ENCODE data around the gene CASTOR1. TPM values are rescaled to one million over a fixed set of nuclear protein-coding genes. Genes with fewer than 3 reads are reported as not detected.

CASTOR1 gene
- total RNA-seq, 1 donor = 4.9 TPM

DNA sequence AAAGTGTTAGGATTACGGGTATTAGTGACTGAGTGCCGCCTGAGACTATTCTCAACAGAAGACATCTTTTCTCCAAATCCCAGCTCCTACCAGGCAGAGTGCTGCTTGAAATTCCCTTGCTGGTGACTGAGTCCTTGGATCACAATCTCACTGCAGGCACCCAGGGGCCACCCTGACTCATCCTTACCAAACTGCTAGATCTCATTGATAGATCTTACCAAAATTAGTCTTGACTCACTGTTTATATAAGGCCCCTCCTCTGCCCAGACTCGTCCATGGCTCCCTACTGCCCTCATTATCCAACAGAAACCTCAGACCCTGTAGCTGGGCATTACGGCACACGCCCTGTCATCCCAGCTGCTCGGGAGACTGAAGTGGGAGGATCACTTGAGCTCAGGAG lies 22.7 kb upstream of the CASTOR1 start:
- H3K4me3 ChIP-seq (ENCODE audit: low read depth, low read length) = no peak overlapping the region
- no peak for TF ChIP-seq CTCF (IDR thresholded peaks at IDR 0.05; ENCODE audit: insufficient read depth, low read length)
- peak; percentile 74 for DNase-seq (ENCODE audit: low read depth)

- peak; percentile 95 for DNase-seq (ENCODE audit: low read depth)
- H3K4me3 ChIP-seq (ENCODE audit: low read depth, low read length) = peak overlapping the region; percentile 33
- TF ChIP-seq CTCF (IDR thresholded peaks at IDR 0.05; ENCODE audit: insufficient read depth, low read length) = no peak
These were observed 21.8 kb upstream of the CASTOR1 start for GRCh38 chr22:30310881-30311771.

- peak; percentile 70 for DNase-seq (ENCODE audit: low read depth)
- H3K4me3 ChIP-seq (ENCODE audit: low read depth, low read length) = no peak overlapping the region
These were observed 20.8 kb upstream of the CASTOR1 start for GRCh38 chr22:30309951-30310741.

GRCh38 chr22:30308518-30309230 lies 19.4 kb upstream of the CASTOR1 start:
- no peak overlapping the region for H3K4me3 ChIP-seq (ENCODE audit: low read depth, low read length)
- no peak for TF ChIP-seq CTCF (IDR thresholded peaks at IDR 0.05; ENCODE audit: insufficient read depth, low read length)
- DNase-seq (ENCODE audit: low read depth) = no peak

More at GRCh38 chr22:30309951-30310741, 20.8 kb upstream of the CASTOR1 start:
- no peak for TF ChIP-seq CTCF (IDR thresholded peaks at IDR 0.05; ENCODE audit: insufficient read depth, low read length)

GRCh38 chr22:30308093-30308492 lies 18.8 kb upstream of the CASTOR1 start:
- no peak for TF ChIP-seq CTCF (IDR thresholded peaks at IDR 0.05; ENCODE audit: insufficient read depth, low read length)
- no peak overlapping the region for H3K4me3 ChIP-seq (ENCODE audit: low read depth, low read length)
- no peak for DNase-seq (ENCODE audit: low read depth)

- TF ChIP-seq CTCF (IDR thresholded peaks at IDR 0.05; ENCODE audit: insufficient read depth, low read length) = no peak
- H3K4me3 ChIP-seq (ENCODE audit: low read depth, low read length) = no peak overlapping the region
- no peak for DNase-seq (ENCODE audit: low read depth)
These were observed 17.8 kb upstream of the CASTOR1 start for GRCh38 chr22:30307041-30307574.
